ENCODE results near the gene LRP1B.
"Not testable (repeated sequence)": the region's sequence is repeated elsewhere in the genome, so short reads cannot be mapped to it uniquely, and the experiment has no call there.

LRP1B gene

GRCh38 chr2:140975237-140975636 is 1155.6 kb downstream of the LRP1B start:
- DNase-seq (ENCODE audit: low read depth in 3 of 3, low spot score in 1 of 3): no peak

- no peak for DNase-seq (ENCODE audit: low read depth in 3 of 3, low spot score in 1 of 3)
Observed at GRCh38 chr2:140972724-140973123, 1158.1 kb downstream of the LRP1B start.

- DNase-seq (ENCODE audit: low read depth in 3 of 3, low spot score in 1 of 3): not testable (repeated sequence)
Observed at GRCh38 chr2:140964324-140964723, 1166.5 kb downstream of the LRP1B start.

- DNase-seq (ENCODE audit: low read depth in 3 of 3, low spot score in 1 of 3): no peak
Observed at GRCh38 chr2:140949932-140950331, 1180.9 kb downstream of the LRP1B start.

- no peak for DNase-seq (ENCODE audit: low read depth in 3 of 3, low spot score in 1 of 3)
Observed at GRCh38 chr2:140947236-140947635, 1183.6 kb downstream of the LRP1B start.

- no peak for DNase-seq (ENCODE audit: low read depth in 3 of 3, low spot score in 1 of 3)
Observed at GRCh38 chr2:140943867-140944266, 1186.9 kb downstream of the LRP1B start.

GRCh38 chr2:140942284-140942683 is 1188.5 kb downstream of the LRP1B start:
- DNase-seq (ENCODE audit: low read depth in 3 of 3, low spot score in 1 of 3): no peak

GRCh38 chr2:140929849-140930248 is 1201.0 kb downstream of the LRP1B start:
- no peak for DNase-seq (ENCODE audit: low read depth in 3 of 3, low spot score in 1 of 3)

- DNase-seq (ENCODE audit: low read depth in 3 of 3, low spot score in 1 of 3): no peak
Observed at GRCh38 chr2:140918426-140918825, 1212.4 kb downstream of the LRP1B start.

GRCh38 chr2:140916410-140916809 is 1214.4 kb downstream of the LRP1B start:
- DNase-seq (ENCODE audit: low read depth in 3 of 3, low spot score in 1 of 3): no peak

- DNase-seq (ENCODE audit: low read depth in 3 of 3, low spot score in 1 of 3): no peak
Observed at GRCh38 chr2:140910683-140911082, 1220.1 kb downstream of the LRP1B start.

- no peak for DNase-seq (ENCODE audit: low read depth in 3 of 3, low spot score in 1 of 3)
Observed at GRCh38 chr2:140905083-140905781, 1225.6 kb downstream of the LRP1B start.

GRCh38 chr2:140895378-140895777 is 1235.4 kb downstream of the LRP1B start:
- no peak for DNase-seq (ENCODE audit: low read depth in 3 of 3, low spot score in 1 of 3)

- DNase-seq (ENCODE audit: low read depth in 3 of 3, low spot score in 1 of 3): no peak
Observed at GRCh38 chr2:140893685-140894084, 1237.1 kb downstream of the LRP1B start.

GRCh38 chr2:140892911-140893637 is 1237.7 kb downstream of the LRP1B start:
- no peak for DNase-seq (ENCODE audit: low read depth in 3 of 3, low spot score in 1 of 3)

- DNase-seq (ENCODE audit: low read depth in 3 of 3, low spot score in 1 of 3): no peak
Observed at GRCh38 chr2:140892436-140892835, 1238.4 kb downstream of the LRP1B start.

GRCh38 chr2:140891614-140892212 is 1239.1 kb downstream of the LRP1B start:
- no peak for DNase-seq (ENCODE audit: low read depth in 3 of 3, low spot score in 1 of 3)

GRCh38 chr2:140882671-140883620 is 1247.9 kb downstream of the LRP1B start:
- DNase-seq (ENCODE audit: low read depth in 3 of 3, low spot score in 1 of 3): no peak

GRCh38 chr2:140880573-140880972 is 1250.2 kb downstream of the LRP1B start:
- DNase-seq (ENCODE audit: low read depth in 3 of 3, low spot score in 1 of 3): no peak

GRCh38 chr2:140876015-140876414 is 1254.8 kb downstream of the LRP1B start:
- no peak for DNase-seq (ENCODE audit: low read depth in 3 of 3, low spot score in 1 of 3)

- DNase-seq (ENCODE audit: low read depth in 3 of 3, low spot score in 1 of 3): no peak
Observed at GRCh38 chr2:140873915-140874531, 1256.8 kb downstream of the LRP1B start.

Data from stimulated activated CD4-positive, alpha-beta T cell treated with anti-CD3 and anti-CD28 coated beads, TNF-alpha, amount 100 ng/mL, for 1 hour (primary cell).